Keratinocyte (primary cell): ENCODE data around the gene ANKS1B. TPM values are rescaled to one million over a fixed set of nuclear protein-coding genes. Genes with fewer than 3 reads are reported as not detected.

Experiments
- DNase-seq: peaks from one replicate; pipeline ENCODE4 v3.0.0-alpha.2; 2011; ENCODE audit warnings: low read depth, missing footprints, low spot score
- FAIRE-seq: peaks from 2 replicates; lab custom pipeline; 2011; peaks lifted over from hg19 to GRCh38; lab: Jason Lieb, UNC
- H2AFZ ChIP-seq: 2 replicates; pipeline ENCODE4 v1.6.0; 2012; ENCODE audit warnings: low read length, control low read depth, inconsistent platforms; ENCODE audit not compliant: control insufficient read depth
- H3K27ac ChIP-seq: 2 replicates; pipeline ENCODE4 v1.5.1; 2011; ENCODE audit warnings: low read length; ENCODE audit not compliant: control insufficient read depth, insufficient read depth
- H3K27me3 ChIP-seq: 3 replicates; pipeline ENCODE4 v1.6.0; 2011; ENCODE audit warnings: low read length; ENCODE audit not compliant: control insufficient read depth, insufficient read depth; ENCODE audit errors: extremely low read depth
- H3K36me3 ChIP-seq, 2 experiments: 2 replicates in 1 of 2; 3 replicates in 1 of 2; pipeline ENCODE4 v1.5.1; 2011; ENCODE audit warnings: low read length in 2 of 2, mild to moderate bottlenecking in 1 of 2; ENCODE audit not compliant: control insufficient read depth in 2 of 2, insufficient read depth in 2 of 2; ENCODE audit errors: extremely low read depth in 1 of 2
- H3K4me1 ChIP-seq: 3 replicates; pipeline ENCODE4 v1.5.1; 2011; ENCODE audit warnings: low read length; ENCODE audit not compliant: control insufficient read depth, insufficient read depth; ENCODE audit errors: extremely low read depth
- H3K4me2 ChIP-seq: 3 replicates; pipeline ENCODE4 v1.6.0; 2011; ENCODE audit warnings: low read depth, low read length; ENCODE audit not compliant: control insufficient read depth, insufficient read depth; ENCODE audit errors: extremely low read depth
- H3K4me3 ChIP-seq, 3 experiments: fragments of 200-600 bp in 1 of 3; sonication (generic) in 1 of 3; 2 replicates in 2 of 3; 3 replicates in 1 of 3; pipeline ENCODE4 v1.5.1; 2011 to 2016; ENCODE audit warnings: low read length in 3 of 3, mild to moderate bottlenecking in 3 of 3, control low read depth in 2 of 3, inconsistent platforms in 1 of 3, low read depth in 1 of 3, mixed read lengths in 1 of 3, mixed run types in 1 of 3, moderate library complexity in 1 of 3; ENCODE audit not compliant: control insufficient read depth in 2 of 3, insufficient read depth in 2 of 3; ENCODE audit errors: extremely low read depth in 1 of 3
- H3K79me2 ChIP-seq: 2 replicates; pipeline ENCODE4 v1.6.0; 2012; ENCODE audit warnings: low read length; ENCODE audit not compliant: control insufficient read depth, insufficient read depth
- H3K9ac ChIP-seq: 3 replicates; pipeline ENCODE4 v1.6.0; 2011; ENCODE audit warnings: low read length; ENCODE audit not compliant: control insufficient read depth, insufficient read depth; ENCODE audit errors: extremely low read depth
- H3K9me1 ChIP-seq: 3 replicates; pipeline ENCODE4 v1.6.0; 2011; ENCODE audit warnings: low read length; ENCODE audit not compliant: control insufficient read depth, insufficient read depth; ENCODE audit errors: extremely low read depth
- H3K9me3 ChIP-seq: 2 replicates; pipeline ENCODE4 v1.5.1; 2012; ENCODE audit warnings: low read depth, low read length; ENCODE audit not compliant: control insufficient read depth
- H4K20me1 ChIP-seq: 3 replicates; pipeline ENCODE4 v1.6.0; 2011; ENCODE audit warnings: low read length; ENCODE audit not compliant: control insufficient read depth, insufficient read depth; ENCODE audit errors: extremely low read depth
- EZH2 ChIP-seq: IDR thresholded peaks from one replicate; pipeline ENCODE4 v1.6.1; 2012; ENCODE audit warnings: inconsistent platforms, mild to moderate bottlenecking, low read length, moderate library complexity
- dilution Hi-C: fragments of 300-500 bp; cut with MboI; formaldehyde crosslinking; loops from one replicate; pipeline ENCODE4 v1.7.0; 2020; ENCODE audit warnings: low sequenced_read_pairs; ENCODE audit not compliant: extremely low pct_ligation_motif_present
- polyA plus RNA-seq, 5 experiments: library from polyadenylated mRNA; depleted of rRNA in 3 of 5; stranded (reverse) in 3 of 5; stranded (forward) in 1 of 5; unstranded in 1 of 5; fragments of >200 nt; gene quantifications; 1 replicate in 1 of 5; 2 replicates in 3 of 5; 3 replicates in 1 of 5; pipeline versions ENCODE4 v1.2.1 to v1.2.3, GENCODE V29; 2011 to 2012; ENCODE audit warnings: missing spikeins in 2 of 5, low read depth in 1 of 5, low replicate concordance in 1 of 5
- TF ChIP-seq, protein P1 (sequence below), 3 experiments: IDR thresholded peaks in 1 of 3; conservative IDR thresholded peaks in 1 of 3; optimal IDR thresholded peaks in 1 of 3; 2 replicates in 2 of 3; 3 replicates in 1 of 3; pipeline versions ENCODE3 to v1.5.1; 2011; ENCODE audit warnings: low read length in 3 of 3, mild to moderate bottlenecking in 3 of 3, moderate library complexity in 2 of 3, control low read depth in 1 of 3, inconsistent platforms in 1 of 3; ENCODE audit not compliant: insufficient read depth in 2 of 3; ENCODE audit errors: extremely low read depth in 1 of 3

The ANKS1B gene
- polyA plus RNA-seq, 1 donor (not counting 4 experiments of a cell fraction or from before 2014, with no cell fraction given), result not detected

DNA sequence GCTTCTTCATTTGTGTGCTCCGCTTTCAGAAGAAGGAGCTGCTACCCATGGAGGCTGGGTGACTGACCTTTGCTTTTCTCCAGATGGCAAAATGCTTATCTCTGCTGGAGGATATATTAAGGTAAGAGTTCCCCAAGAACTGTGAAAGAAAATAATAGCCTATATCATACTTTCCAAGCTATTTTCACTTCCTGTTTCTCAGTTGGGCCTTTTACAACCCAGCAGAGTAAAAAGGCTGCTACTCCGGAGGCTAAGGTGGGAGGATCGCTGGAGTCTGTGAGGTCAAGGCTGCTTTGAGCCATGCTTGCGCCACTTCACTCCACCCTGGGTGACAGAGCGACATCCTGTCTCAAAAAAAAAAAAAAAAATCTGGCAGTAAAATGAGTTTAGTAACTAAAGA lies 1257.5 kb downstream of the ANKS1B start:
- no peak overlapping the region for H3K4me3 ChIP-seq
- TF ChIP-seq EZH2, result no peak
- TF ChIP-seq, protein P1, sequence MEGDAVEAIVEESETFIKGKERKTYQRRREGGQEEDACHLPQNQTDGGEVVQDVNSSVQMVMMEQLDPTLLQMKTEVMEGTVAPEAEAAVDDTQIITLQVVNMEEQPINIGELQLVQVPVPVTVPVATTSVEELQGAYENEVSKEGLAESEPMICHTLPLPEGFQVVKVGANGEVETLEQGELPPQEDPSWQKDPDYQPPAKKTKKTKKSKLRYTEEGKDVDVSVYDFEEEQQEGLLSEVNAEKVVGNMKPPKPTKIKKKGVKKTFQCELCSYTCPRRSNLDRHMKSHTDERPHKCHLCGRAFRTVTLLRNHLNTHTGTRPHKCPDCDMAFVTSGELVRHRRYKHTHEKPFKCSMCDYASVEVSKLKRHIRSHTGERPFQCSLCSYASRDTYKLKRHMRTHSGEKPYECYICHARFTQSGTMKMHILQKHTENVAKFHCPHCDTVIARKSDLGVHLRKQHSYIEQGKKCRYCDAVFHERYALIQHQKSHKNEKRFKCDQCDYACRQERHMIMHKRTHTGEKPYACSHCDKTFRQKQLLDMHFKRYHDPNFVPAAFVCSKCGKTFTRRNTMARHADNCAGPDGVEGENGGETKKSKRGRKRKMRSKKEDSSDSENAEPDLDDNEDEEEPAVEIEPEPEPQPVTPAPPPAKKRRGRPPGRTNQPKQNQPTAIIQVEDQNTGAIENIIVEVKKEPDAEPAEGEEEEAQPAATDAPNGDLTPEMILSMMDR (optimal IDR thresholded peaks at IDR 0.05 in 1 of 3, IDR thresholded peaks at IDR 0.05 in 1 of 3, conservative IDR thresholded peaks at IDR 0.05 in 1 of 3; ENCODE audit: extremely low read depth in 1 of 3, insufficient read depth in 2 of 3, low read length in 3 of 3), result no peak
- dilution Hi-C loops, result no loop called here
- H2AFZ ChIP-seq, result no peak overlapping the region
- no peak for DNase-seq
- H3K9ac ChIP-seq, result no peak overlapping the region
- H4K20me1 ChIP-seq, result no peaks in the 10 kb centered on the region
- FAIRE-seq, result no peak
- H3K9me1 ChIP-seq, result no peaks in the 10 kb centered on the region
- H3K79me2 ChIP-seq, result no peaks in the 10 kb centered on the region
- peaks cover 0 to 11% of the 10 kb centered on the region in 2 experiments for H3K36me3 ChIP-seq
- H3K4me2 ChIP-seq, result no peak overlapping the region
- H3K4me1 ChIP-seq, result no peaks in the 10 kb centered on the region
- no peaks in the 10 kb centered on the region for H3K9me3 ChIP-seq
- no peak overlapping the region for H3K27ac ChIP-seq
- no peaks in the 10 kb centered on the region for H3K27me3 ChIP-seq

DNA sequence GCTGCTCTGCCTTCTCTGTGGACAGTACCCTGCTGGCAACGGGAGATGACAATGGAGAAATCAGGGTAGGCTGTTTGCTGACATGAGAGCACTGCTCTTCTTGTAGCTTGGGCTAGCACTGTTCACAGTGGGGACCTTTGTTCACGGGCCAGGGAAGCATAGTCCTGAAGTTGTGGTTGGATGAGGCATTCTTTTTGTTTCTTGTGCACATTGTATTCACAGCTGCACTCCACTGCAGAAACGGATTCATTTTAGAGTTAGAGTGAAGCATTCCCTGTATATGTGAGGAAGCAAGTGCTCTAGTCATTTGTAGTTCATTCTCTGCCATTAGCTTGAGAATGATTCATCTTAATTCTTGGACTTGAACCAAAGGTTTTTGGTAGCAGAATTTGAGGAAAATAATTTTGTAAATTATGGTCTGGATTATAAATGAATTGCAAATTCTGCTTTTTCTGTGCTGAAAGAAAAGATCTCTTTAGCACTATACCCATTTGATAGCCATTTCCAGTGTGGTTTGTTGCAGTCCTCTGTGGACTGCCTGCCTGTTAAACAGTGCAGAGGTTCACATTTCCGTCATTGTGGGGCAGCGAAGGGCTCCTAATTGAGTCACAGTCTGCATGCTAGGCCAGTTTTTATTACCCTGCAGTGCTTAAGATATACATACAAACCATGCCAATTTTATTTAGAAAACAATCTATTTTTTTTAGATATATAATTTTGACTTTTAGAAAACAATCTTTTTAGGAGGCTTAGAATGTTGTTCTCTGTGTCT lies 1259.1 kb downstream of the ANKS1B start:
- TF ChIP-seq, protein P1 (optimal IDR thresholded peaks at IDR 0.05 in 1 of 3, IDR thresholded peaks at IDR 0.05 in 1 of 3, conservative IDR thresholded peaks at IDR 0.05 in 1 of 3; ENCODE audit: extremely low read depth in 1 of 3, insufficient read depth in 2 of 3, low read length in 3 of 3), result peak; percentile 37 to 53 (median 42)
- TF ChIP-seq EZH2, result no peak
- H3K36me3 ChIP-seq, result peaks cover 0 to 11% of the 10 kb centered on the region in 2 experiments
- no peak overlapping the region for H3K9ac ChIP-seq
- H3K9me3 ChIP-seq, result no peaks in the 10 kb centered on the region
- H3K79me2 ChIP-seq, result no peaks in the 10 kb centered on the region
- H3K4me1 ChIP-seq, result no peaks in the 10 kb centered on the region
- no peak overlapping the region for H3K27ac ChIP-seq
- no peaks in the 10 kb centered on the region for H3K9me1 ChIP-seq
- dilution Hi-C loops, result no loop called here
- no peak for FAIRE-seq
- no peaks in the 10 kb centered on the region for H4K20me1 ChIP-seq
- no peak overlapping the region for H2AFZ ChIP-seq
- no peak for DNase-seq
- no peak overlapping the region for H3K4me2 ChIP-seq
- H3K27me3 ChIP-seq, result no peaks in the 10 kb centered on the region
- H3K4me3 ChIP-seq, result no peak overlapping the region
